Immature natural killer cell (primary cell): Measurements from ENCODE around the gene ARMC3. TPM values are rescaled to one million over a fixed set of nuclear protein-coding genes. Genes with fewer than 3 reads are reported as not detected.
"Not testable (repeated sequence)": the region's sequence is repeated elsewhere in the genome, so short reads cannot be mapped to it uniquely, and the experiment has no call there.

Experiments used
- DNase-seq, 3 donors: peaks; one replicate each; pipeline ENCODE4 v3.0.0; 2022; ENCODE audit warnings: mixed read lengths in 1 of 3
- H3K27ac Mint-ChIP-seq, 6 donors: one replicate each; pipeline ENCODE4 v1.8.0; 2020; ENCODE audit warnings: mixed read lengths in 6 of 6, mild to moderate bottlenecking in 5 of 6, inconsistent platforms in 4 of 6, moderate library complexity in 3 of 6
- H3K27me3 Mint-ChIP-seq, 3 donors: one replicate each; pipeline ENCODE4 v1.8.0; 2020 to 2021; ENCODE audit warnings: low read depth in 3 of 3, mild to moderate bottlenecking in 3 of 3, mixed read lengths in 3 of 3, moderate library complexity in 3 of 3, inconsistent platforms in 1 of 3
- H3K36me3 Mint-ChIP-seq, 3 donors: one replicate each; pipeline ENCODE4 v1.8.0; 2020; ENCODE audit warnings: mixed read lengths in 3 of 3, inconsistent platforms in 2 of 3, mild to moderate bottlenecking in 2 of 3
- H3K4me1 Mint-ChIP-seq, 2 donors: one replicate each; pipeline ENCODE4 v1.8.0; 2020; ENCODE audit warnings: inconsistent platforms in 2 of 2, mild to moderate bottlenecking in 2 of 2, mixed read lengths in 2 of 2, moderate library complexity in 1 of 2
- H3K4me3 Mint-ChIP-seq, 5 donors: one replicate each; pipeline ENCODE4 v1.8.0; 2020; ENCODE audit warnings: mild to moderate bottlenecking in 5 of 5, mixed read lengths in 5 of 5, inconsistent platforms in 3 of 5, moderate library complexity in 3 of 5
- H3K9me3 Mint-ChIP-seq, 6 donors: one replicate each; pipeline ENCODE4 v1.8.0; 2020; ENCODE audit warnings: mild to moderate bottlenecking in 6 of 6, mixed read lengths in 6 of 6, inconsistent platforms in 4 of 6, moderate library complexity in 3 of 6
- polyA plus RNA-seq, 3 donors: library from polyadenylated mRNA; unstranded; fragments of 300-500 nt; fragmentation: Illumina TruSeq; gene quantifications; one replicate each; pipeline ENCODE4 v1.2.3, GENCODE V29; 2021

The ARMC3 gene
- polyA plus RNA-seq, 3 donors from 2014 or later = 0.32 TPM; not detected in 2

- Mint-ChIP-seq H3K27ac (no peak overlapping the region), H3K4me1 (no peaks in the 10 kb centered on the region), H3K27me3 (peaks cover 0 to 3% (median 2%) of the 10 kb centered on the region in 3 donors)
Observed at GRCh38 chr10:23051278-23051677, 123.4 kb downstream of the ARMC3 start.

GRCh38 chr10:23051855-23052331 is 124.0 kb downstream of the ARMC3 start:
- no peaks in the 10 kb centered on the region for H3K9me3 Mint-ChIP-seq
- peaks cover 0 to 3% (median 2%) of the 10 kb centered on the region in 3 donors for H3K27me3 Mint-ChIP-seq
- no peaks in the 10 kb centered on the region for H3K36me3 Mint-ChIP-seq
- H3K4me3 Mint-ChIP-seq = no peak overlapping the region
- H3K4me1 Mint-ChIP-seq = no peaks in the 10 kb centered on the region
- H3K27ac Mint-ChIP-seq = no peak overlapping the region
- no peak for DNase-seq

More at GRCh38 chr10:23051278-23051677, 123.4 kb downstream of the ARMC3 start:
- no peaks in the 10 kb centered on the region for H3K9me3 Mint-ChIP-seq
- DNase-seq = no peak
- no peak overlapping the region for H3K4me3 Mint-ChIP-seq
- H3K36me3 Mint-ChIP-seq = no peaks in the 10 kb centered on the region

GRCh38 chr10:23053036-23053435 is 125.2 kb downstream of the ARMC3 start:
- Mint-ChIP-seq H3K36me3 (no peaks in the 10 kb centered on the region), H3K9me3 (no peaks in the 10 kb centered on the region), H3K27ac (no peak overlapping the region), H3K4me3 (no peak overlapping the region), H3K27me3 (peaks cover 0 to 3% (median 2%) of the 10 kb centered on the region in 3 donors), H3K4me1 (no peaks in the 10 kb centered on the region)
- no peak for DNase-seq

- DNase-seq = no peak
- Mint-ChIP-seq H3K9me3 (peaks cover 0 to 18% (median 1%) of the 10 kb centered on the region in 6 donors), H3K4me3 (no peak overlapping the region), H3K27me3 (peaks cover 2 to 7% (median 3%) of the 10 kb centered on the region in 3 donors), H3K4me1 (no peaks in the 10 kb centered on the region), H3K36me3 (no peaks in the 10 kb centered on the region), H3K27ac (no peak overlapping the region)
Observed at GRCh38 chr10:23055424-23056185, 127.8 kb downstream of the ARMC3 start.

- Mint-ChIP-seq H3K9me3 (peaks cover 0 to 18% (median 1%) of the 10 kb centered on the region in 6 donors), H3K27ac (no peak overlapping the region), H3K4me3 (no peak overlapping the region), H3K36me3 (no peaks in the 10 kb centered on the region), H3K27me3 (peaks cover 2 to 8% (median 3%) of the 10 kb centered on the region in 3 donors), H3K4me1 (no peaks in the 10 kb centered on the region)
- no peak for DNase-seq
Observed at GRCh38 chr10:23056186-23056579, 128.3 kb downstream of the ARMC3 start.

- Mint-ChIP-seq H3K27ac (no peak overlapping the region), H3K4me1 (no peaks in the 10 kb centered on the region), H3K36me3 (no peaks in the 10 kb centered on the region), H3K9me3 (peaks cover 0 to 18% (median 1%) of the 10 kb centered on the region in 6 donors), H3K4me3 (no peak overlapping the region), H3K27me3 (peaks cover 2 to 8% (median 3%) of the 10 kb centered on the region in 3 donors)
- no peak for DNase-seq
Observed at GRCh38 chr10:23058366-23058765, 130.5 kb downstream of the ARMC3 start.

- H3K36me3 Mint-ChIP-seq = no peaks in the 10 kb centered on the region
- H3K27me3 Mint-ChIP-seq = peaks cover 2 to 8% (median 8%) of the 10 kb centered on the region in 3 donors
- H3K4me1 Mint-ChIP-seq = no peaks in the 10 kb centered on the region
- peaks cover 0 to 18% (median 1%) of the 10 kb centered on the region in 6 donors for H3K9me3 Mint-ChIP-seq
- no peak overlapping the region for H3K27ac Mint-ChIP-seq
- DNase-seq = no peak
- no peak overlapping the region for H3K4me3 Mint-ChIP-seq
Observed at GRCh38 chr10:23060918-23061317, 133.1 kb downstream of the ARMC3 start.

GRCh38 chr10:23063045-23063972 is 135.5 kb downstream of the ARMC3 start:
- peaks cover 2 to 8% (median 8%) of the 10 kb centered on the region in 3 donors for H3K27me3 Mint-ChIP-seq
- no peaks in the 10 kb centered on the region for H3K4me1 Mint-ChIP-seq
- H3K27ac Mint-ChIP-seq = no peak overlapping the region
- DNase-seq = no peak
- no peak overlapping the region for H3K4me3 Mint-ChIP-seq
- H3K9me3 Mint-ChIP-seq = peaks cover 0 to 18% (median 1%) of the 10 kb centered on the region in 6 donors
- H3K36me3 Mint-ChIP-seq = no peaks in the 10 kb centered on the region

- H3K36me3 Mint-ChIP-seq = no peaks in the 10 kb centered on the region
- H3K4me1 Mint-ChIP-seq = no peaks in the 10 kb centered on the region
- H3K27ac Mint-ChIP-seq = no peak overlapping the region
- no peak for DNase-seq
- H3K9me3 Mint-ChIP-seq = peaks cover 0 to 11% (median 0%) of the 10 kb centered on the region in 6 donors
- H3K27me3 Mint-ChIP-seq = peaks cover 0 to 8% (median 8%) of the 10 kb centered on the region in 3 donors
- no peak overlapping the region for H3K4me3 Mint-ChIP-seq
Observed at GRCh38 chr10:23063973-23064812, 136.3 kb downstream of the ARMC3 start.

GRCh38 chr10:23064813-23065114 is 136.9 kb downstream of the ARMC3 start:
- H3K27me3 Mint-ChIP-seq, H3K9me3 Mint-ChIP-seq, H3K4me1 Mint-ChIP-seq, H3K27ac Mint-ChIP-seq, DNase-seq, H3K4me3 Mint-ChIP-seq, H3K36me3 Mint-ChIP-seq: not testable (repeated sequence)

GRCh38 chr10:23065181-23065948 is 137.5 kb downstream of the ARMC3 start:
- H3K36me3 Mint-ChIP-seq = no peaks in the 10 kb centered on the region
- peaks cover 0 to 8% (median 3%) of the 10 kb centered on the region in 3 donors for H3K27me3 Mint-ChIP-seq
- no peaks in the 10 kb centered on the region for H3K4me1 Mint-ChIP-seq
- no peak overlapping the region for H3K4me3 Mint-ChIP-seq
- no peak for DNase-seq
- no peaks in the 10 kb centered on the region for H3K9me3 Mint-ChIP-seq
- H3K27ac Mint-ChIP-seq = no peak overlapping the region

GRCh38 chr10:23067337-23067736 is 139.5 kb downstream of the ARMC3 start:
- Mint-ChIP-seq H3K36me3 (no peaks in the 10 kb centered on the region), H3K27ac (no peak overlapping the region), H3K4me3 (no peak overlapping the region), H3K9me3 (no peaks in the 10 kb centered on the region), H3K27me3 (peaks cover 0 to 4% (median 0%) of the 10 kb centered on the region in 3 donors), H3K4me1 (no peaks in the 10 kb centered on the region)
- DNase-seq = no peak
